Activated CD8-positive, alpha-beta memory T cell treated with anti-CD3 and anti-CD28 coated beads for 24 hours (primary cell): ENCODE measurements around the gene CALHM1.
A peak's percentile ranks its signal among the peaks of the same experiment; 100 is the strongest.

Experiments
- DNase-seq: peaks from one replicate; pipeline ENCODE4 v3.0.0-alpha.2; 2020

The CALHM1 gene

DNA sequence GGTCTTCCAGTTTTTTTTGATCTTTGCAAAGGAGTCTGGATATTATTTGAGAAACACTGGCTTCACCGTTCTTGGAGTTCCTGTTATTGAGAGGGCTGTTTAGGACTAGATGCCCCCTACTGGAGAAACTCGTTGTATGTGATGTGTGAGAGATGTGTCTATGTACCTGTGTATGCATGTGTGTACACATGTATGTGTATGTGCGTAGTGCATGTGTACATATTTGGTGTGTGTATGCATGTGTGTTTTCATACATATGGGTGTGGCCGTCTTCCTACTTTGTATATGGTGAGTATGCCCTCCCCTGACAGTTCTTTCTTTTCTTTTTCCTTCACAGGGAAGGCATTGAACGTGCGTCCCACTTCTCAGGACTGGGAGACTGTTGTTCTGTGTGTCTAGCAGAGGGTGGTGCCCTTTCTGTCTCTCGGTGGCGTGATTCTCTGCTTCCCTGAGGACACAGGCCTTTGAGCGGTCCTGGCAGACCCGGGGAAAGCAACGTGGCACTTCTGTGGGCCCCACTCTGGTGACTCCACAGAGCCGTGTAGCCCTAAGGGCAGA lies 23.4 kb upstream of the CALHM1 start:
- DNase-seq, result no peak

- DNase-seq, result no peak
Measured at GRCh38 chr10:103480521-103480920, 21.8 kb upstream of the CALHM1 start.

DNA sequence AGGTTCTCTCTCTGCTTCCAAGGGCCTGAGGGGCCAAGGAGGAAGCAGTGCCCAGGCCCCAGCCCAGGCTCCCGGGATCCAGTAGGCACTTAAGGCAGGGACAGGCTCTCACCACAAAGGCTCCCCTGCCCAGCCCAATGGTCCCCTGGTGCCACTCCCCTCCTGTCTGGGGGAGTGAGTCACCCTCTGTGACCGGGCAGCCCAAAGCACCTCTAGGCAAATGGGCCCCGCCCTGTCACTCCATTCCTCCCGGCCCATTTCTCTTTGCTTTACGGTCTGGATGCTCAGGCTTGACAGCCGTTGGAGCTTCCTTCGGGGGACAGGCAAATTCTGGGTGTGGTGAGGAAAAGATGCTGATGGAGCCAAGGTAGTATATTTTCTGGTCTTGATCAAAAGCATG lies 20.4 kb upstream of the CALHM1 start, which contains the start of gene CALHM3:
Gene CALHM3 (minus strand): TSS at position 106 of the 400 bp plus-strand sequence. CDS start 208 bp downstream, outside the sequence.
- DNase-seq, result no peak

DNA sequence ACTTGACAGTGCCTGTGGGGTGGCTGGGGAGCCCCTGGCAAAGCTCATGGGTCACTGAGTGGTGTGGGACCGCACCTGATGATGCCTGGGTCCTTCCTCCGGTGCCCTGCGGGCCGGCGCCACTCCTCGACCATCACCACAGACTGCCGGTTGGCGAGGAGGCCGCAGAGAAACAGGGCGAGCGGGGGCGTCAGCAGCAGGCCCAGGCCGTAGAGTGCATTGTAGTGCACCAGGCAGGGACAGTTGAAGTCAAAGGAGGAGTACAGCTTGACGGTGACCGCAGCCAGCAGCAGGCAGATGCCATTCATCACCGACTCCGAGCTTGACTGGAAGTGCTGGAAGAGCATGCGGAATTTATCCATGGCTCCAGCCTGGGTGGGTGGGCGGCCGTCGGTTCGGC lies 20.0 kb upstream of the CALHM1 start:
- DNase-seq, result no peak

DNA sequence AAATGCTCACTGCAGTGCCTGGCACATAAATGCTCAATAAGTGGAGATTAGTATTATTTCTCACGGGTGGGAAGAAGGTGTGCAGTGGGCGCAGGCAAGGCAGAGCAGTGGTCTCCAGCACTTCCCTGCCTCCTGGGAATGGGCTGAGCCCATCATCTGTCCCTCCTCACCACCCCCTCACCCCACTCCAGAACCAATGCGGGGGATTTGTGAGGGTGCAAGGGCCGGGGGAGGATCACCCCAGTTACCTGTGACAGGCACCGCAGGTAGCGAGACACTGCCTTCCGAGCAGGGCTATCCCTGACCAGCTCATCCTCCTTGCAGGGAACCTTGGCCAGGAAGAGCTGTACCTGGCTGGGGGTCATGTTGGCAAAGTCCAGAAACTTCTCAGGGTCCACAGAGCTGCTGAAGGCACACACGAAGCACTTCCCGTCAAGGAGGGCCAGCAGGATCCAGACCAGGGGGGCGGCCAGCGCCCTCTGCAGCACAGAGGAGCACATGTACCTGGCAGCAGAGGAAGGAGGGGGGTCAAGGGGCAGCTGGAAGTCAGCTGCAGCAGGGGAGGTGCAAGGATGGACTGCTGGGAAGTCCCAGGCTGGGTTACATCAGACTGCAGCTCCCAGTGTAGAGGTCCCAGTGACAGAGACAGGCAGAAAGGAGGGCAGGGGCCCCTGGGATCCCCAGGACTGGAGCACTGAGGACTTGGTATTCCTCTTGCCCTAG lies 17.5 kb upstream of the CALHM1 start:
- no peak for DNase-seq

DNA sequence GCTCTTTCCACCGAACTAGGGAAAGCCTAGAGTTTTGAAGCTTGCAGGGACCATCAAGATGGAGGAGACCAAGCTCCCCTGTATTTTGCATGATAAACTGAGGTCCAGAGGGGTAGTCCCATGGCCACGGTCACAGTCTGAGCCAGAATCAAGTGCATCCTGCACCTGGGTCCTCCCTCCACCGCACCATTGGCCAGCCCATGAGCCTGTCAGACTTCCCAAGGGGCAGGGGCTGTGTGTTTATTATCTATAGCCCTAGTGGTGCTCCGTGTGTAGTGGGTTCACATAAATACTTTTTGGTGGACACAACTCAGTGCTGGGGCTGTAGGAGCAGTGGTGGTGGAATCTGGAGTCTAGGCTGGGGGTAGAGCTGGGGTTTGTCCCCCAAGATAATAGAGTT lies 16.7 kb upstream of the CALHM1 start:
- no peak for DNase-seq

DNA sequence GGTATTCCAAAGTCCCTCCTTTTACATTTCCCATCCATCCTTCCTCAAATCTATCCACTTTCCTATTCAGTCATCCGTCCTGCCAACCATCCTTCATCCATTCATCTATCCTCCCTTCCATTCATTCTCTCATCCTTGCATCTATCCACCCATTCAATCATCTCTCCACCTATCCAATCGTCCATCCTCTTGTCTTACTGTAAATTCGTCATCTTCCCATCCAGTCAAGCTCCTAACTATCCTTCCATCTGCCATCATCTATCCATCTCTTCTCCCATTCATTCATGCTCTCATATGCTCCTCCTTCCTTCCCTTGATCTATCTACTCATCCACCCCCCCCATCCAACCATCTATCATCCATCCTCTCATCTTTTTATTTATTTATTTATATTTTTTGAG lies 15.4 kb upstream of the CALHM1 start:
- DNase-seq, result no peak

DNA sequence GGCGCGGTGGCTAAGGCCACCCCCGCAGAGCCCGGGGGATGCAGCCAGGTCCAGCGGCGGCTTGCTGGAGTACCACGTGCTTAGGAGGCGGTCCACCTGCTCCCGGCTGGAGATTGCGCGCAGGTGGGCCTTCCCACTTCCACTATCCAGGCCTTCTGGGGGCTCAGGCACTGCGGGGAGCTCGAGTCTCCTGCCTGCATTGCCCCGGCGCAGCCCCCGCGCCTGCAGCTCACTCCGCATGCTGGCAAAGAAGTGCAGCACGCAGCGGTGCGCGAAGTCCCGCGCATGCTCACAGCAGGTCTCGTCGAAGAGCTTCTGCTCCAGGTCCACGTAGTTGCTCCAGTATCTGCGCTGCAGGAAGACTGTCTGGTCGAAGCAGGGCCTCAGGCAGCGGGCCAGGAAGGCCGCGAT lies 14.6 kb upstream of the CALHM1 start:
- no peak for DNase-seq

DNA sequence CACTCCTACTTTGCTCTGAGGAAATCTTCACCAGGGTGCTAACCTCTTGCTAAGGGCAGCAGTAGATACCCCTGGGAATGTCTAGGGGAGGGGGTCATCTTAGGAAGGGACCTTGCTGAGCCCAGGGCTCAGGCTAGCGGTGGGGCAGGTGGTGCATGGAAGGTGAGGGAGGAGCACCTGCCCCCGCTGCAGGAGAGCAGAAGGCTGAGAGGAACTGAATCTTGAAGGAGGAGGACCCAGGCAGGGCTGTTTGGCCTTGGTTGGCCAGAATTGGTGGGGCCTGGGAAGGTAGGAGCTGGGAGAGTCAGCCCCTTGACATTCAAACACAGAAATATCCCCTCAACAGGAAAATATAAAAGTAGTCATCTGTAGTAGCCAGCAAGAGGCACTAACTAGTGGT lies 13.3 kb upstream of the CALHM1 start:
- DNase-seq, result no peak

DNA sequence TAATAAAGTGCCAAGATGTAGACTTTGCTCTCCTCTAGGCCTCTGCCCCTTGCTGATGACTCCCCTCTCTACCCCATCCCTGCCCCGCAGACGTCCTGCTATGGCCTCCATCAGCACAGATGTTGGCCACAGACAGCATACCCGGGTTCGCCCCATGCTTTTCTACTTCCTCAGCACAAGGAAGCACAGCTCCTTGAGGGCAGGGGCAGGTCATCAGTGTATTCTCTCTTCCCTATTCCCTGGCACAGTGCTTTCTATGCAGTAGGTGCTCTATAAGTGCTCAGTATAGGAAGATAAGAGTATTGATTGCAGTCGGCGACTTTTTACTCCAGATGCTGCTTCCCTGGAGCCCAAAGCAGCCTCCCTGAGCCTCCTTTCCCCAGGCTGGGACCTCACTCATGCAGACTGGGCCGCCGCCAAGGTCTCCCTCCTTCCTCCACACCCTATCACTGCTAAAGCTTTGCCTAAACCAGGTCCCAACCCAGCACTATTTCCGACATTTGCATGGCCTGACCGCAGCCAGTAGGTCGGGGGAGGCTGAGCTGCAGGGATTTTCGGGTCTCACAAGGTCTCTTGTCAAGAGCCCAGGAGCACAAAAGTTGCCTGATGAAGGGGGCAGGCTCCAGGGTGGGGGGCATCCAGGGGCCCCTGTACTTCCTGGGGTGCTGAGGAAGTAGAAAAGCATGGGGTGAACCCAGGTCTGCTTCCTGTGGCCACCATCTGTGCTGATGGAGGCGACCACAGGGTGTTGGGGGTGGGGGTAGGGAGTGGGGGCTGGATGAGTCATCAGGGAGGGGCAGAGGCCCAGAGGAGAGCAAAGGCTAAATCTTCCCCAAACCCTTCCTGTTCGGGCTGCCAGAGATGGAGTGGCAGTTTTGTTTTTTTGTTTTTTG lies 12.3 kb upstream of the CALHM1 start:
- DNase-seq, result peak; percentile 87

- DNase-seq, result no peak
Measured at GRCh38 chr10:103469201-103469600, 10.5 kb upstream of the CALHM1 start.

DNA sequence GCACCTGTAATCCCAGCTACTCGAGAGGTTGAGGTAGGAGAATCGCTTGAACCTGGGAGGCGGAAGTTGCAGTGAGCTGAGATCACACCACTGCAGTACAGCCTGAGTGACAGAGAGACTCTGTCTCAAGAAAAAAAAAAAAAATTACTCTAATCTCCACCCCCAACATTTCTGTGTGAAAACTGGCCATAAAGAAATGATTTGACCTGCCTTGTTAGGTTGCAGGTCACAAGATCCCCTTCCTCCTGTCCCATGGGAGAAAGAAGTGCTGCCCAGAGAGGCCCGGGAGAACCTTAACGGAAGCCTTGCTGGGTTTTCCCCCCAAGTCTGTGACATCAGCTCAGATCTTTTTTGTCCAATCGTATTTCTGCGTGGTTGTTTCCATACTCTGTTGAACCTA lies 8.7 kb upstream of the CALHM1 start:
- no peak for DNase-seq

GRCh38 chr10:103466734-103467133 lies 8.0 kb upstream of the CALHM1 start:
- no peak for DNase-seq

DNA sequence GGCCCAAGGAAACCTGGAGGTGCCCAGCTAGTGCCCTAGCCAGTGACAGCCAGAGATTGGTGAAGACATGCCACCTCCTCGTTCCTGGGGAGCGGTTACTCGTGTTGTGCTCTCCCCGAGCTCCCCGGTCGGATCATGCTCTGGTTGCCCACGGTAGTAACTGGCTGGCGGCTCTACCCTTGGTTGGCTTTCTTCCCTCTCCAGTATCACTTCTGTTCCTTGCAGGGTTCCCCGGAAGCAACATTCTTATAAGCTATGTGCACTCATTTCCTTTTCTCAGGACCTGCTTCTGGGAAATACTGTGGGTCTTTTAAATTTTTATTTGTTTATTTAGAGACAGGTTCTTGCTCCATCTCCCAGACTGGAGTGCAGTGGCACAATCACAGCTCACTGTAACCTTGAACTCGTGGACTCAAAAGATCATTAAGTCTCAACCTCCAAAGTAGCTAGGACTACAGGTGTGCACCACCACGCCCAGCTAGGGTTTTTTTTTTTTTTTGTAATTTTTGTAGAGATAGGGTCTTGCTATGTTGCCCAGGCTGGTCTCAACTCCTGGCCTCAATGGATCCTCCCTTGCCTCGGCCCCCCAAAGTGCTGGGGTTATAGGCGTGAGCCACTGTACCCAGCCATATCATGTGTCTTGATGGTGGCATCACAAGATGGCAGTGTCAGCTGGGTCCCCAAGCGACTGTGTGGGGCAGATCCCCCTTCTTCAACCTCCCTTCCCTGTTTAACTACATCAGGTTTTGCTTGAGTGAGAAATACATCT lies 6.9 kb upstream of the CALHM1 start:
- DNase-seq, result no peak

- DNase-seq, result no peak
Measured at GRCh38 chr10:103463499-103463898, 4.8 kb upstream of the CALHM1 start.

DNA sequence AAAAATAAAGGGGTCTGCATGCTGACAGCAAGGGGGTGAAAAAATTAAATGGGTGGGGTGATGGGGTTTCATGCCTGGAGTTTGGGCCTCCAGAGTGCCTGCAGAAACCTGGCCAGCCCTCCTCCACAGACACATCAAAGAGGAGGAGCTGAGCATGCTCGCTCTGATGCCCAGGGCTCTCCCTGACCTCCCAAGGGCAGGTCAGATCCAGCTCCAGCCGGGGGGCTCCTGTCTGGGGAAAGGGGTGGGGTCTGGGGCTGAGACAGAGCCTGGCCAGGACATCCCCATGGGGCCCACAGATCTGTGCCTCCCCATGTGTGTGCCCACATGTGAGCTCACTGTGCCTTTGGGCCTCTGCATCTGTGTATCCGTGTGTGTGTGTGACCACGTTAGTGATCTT lies 915 bp upstream of the CALHM1 start:
- no peak for DNase-seq

GRCh38 chr10:103457896-103458583 lies 660 bp downstream of the CALHM1 start:
- no peak for DNase-seq

GRCh38 chr10:103457176-103457712 lies 1.5 kb downstream of the CALHM1 start:
- no peak for DNase-seq

DNA sequence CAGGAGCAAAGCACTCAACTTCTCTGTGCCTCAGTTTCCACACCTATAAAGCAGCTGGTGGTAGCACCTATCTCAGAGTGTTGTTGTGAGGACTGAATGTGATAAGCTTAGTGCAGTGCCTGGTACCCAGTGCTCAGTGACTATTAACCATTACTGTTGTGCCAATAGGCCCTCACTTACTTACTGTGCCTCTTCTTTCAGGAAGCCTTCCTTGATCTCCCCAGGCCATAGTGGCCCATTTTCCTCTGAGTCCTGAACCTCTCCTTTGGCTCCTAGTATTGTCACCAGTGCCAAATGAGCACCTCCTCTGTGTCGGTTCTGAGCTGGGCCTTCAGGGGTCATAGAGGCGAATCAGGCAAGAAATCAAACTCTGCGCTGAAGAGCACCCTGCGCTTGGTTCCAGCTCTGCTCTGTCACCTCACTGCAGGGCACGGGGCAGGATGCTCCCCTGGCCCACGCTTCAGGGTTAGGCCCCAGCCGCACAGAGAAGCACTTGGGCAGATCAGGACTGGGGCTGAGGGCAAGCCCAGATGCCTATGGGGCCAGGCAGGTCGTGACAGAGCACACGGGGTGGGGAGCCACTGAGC lies 2.5 kb downstream of the CALHM1 start:
- DNase-seq, result no peak

DNA sequence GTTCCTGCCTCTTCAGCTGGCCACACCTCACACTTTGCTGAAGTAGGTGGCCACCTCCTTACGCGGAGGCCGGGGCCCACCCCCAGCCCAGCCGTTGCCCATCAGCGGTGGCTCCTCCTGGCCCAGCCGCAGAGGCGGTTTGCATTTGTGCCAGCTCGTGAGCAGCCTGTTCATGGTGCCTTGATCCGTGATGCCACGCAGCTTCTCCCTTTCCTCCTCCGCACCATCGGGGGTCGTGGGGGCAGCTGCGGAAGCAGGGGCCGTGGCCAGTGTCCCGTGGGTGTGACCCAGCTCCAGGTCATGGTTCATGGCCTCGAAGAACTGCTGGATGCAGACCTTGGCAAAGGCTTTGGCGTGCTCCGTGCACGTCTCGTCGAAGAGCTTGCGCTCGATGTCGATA lies 3.5 kb downstream of the CALHM1 start:
- DNase-seq, result no peak

DNA sequence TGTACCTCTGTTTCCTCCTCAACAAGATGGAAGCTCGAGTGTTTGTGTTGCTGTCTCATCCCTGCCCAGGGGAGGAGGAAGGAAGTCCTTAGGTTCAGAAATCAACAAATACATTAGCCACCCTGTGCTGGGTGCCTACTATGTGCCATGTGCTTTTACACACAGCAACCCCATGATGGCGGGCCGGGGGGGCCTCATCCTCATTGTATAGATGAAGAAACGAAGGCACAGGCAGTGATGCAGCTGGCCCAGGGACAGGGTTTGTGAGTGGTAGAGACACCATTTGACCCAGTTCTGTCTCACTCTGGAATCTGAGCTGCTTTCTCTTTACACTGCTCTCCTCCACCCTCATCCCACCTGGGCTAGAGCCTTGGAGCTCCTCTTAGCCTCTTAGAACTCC lies 4.7 kb downstream of the CALHM1 start:
- DNase-seq, result no peak
